Measurements from ENCODE around the gene SLK.

Gene SLK

DNA sequence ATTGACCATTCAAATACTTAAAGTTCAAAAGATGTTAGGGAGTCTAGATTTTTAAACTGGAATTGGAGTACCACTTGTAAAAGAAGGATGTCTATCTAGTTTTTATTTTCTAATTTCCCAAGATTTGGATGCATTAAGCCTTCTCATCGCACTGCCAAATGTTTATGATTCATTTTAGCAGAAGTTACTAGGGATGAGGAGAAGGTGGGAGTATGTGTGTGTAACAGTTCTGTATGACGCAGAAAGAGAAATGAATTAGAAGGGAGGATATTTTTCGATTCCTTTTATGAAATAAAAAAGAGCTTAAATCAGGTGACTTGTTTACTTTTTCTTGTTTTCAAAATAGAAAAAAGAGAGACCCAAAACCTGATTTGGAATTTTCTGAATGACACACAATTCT, 6.8 kb upstream of the SLK start:
- Histone ChIP-seq H3K9ac (no peak overlapping the region), H3K79me2 (no peaks in the 10 kb centered on the region), H3K27ac (no peak overlapping the region), H3K4me3 (ENCODE audit: low read depth, low read length) (no peak overlapping the region), H3K9me3 (ENCODE audit: control insufficient read depth, low read length) (no peaks in the 10 kb centered on the region), H3K4me1 (no peaks in the 10 kb centered on the region), H2AFZ (no peak overlapping the region), H3K36me3 (ENCODE audit: control insufficient read depth, insufficient read depth, low read length) (no peaks in the 10 kb centered on the region), H3K4me2 (ENCODE audit: low read length) (no peak overlapping the region), H3K27me3 (ENCODE audit: control insufficient read depth, insufficient read depth, low read length) (no peaks in the 10 kb centered on the region)
- TF ChIP-seq, protein P1, sequence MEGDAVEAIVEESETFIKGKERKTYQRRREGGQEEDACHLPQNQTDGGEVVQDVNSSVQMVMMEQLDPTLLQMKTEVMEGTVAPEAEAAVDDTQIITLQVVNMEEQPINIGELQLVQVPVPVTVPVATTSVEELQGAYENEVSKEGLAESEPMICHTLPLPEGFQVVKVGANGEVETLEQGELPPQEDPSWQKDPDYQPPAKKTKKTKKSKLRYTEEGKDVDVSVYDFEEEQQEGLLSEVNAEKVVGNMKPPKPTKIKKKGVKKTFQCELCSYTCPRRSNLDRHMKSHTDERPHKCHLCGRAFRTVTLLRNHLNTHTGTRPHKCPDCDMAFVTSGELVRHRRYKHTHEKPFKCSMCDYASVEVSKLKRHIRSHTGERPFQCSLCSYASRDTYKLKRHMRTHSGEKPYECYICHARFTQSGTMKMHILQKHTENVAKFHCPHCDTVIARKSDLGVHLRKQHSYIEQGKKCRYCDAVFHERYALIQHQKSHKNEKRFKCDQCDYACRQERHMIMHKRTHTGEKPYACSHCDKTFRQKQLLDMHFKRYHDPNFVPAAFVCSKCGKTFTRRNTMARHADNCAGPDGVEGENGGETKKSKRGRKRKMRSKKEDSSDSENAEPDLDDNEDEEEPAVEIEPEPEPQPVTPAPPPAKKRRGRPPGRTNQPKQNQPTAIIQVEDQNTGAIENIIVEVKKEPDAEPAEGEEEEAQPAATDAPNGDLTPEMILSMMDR (IDR thresholded peaks at IDR 0.05): no peak

DNA sequence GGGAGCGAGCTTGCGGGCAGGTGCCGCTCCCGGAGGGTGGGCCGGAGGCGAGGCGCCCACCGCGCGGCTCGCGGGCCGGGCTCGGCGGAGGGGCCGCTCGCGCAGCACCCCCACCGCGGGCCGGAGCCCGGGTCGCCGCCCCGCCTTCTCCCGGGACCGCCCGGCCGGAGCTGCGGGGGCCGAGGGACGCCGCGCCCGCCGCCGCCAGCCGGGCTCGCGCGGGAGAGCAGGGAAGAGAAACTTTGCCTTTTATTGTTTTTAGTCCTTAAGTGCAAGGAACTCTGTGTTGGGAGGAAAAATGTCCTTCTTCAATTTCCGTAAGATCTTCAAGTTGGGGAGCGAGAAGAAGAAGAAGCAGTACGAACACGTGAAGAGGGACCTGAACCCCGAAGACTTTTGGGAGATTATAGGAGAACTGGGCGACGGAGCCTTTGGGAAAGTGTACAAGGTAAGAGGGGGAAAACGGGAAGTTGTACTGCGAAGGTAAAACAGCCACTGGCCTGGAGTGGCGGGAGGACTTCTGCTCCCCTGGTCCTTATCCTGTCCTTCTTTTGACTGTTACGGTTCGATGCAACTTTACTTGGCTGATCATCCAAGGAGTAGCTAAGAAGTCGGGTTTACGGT, 620 bp downstream of the SLK start:
- Histone ChIP-seq H3K36me3 (ENCODE audit: control insufficient read depth, insufficient read depth, low read length) (no peaks in the 10 kb centered on the region), H3K79me2 (peaks cover 21% of the 10 kb centered on the region), H3K27me3 (ENCODE audit: control insufficient read depth, insufficient read depth, low read length) (no peaks in the 10 kb centered on the region), H3K9ac (peak overlapping the region; percentile 42), H3K4me3 (ENCODE audit: low read depth, low read length) (peak overlapping the region; percentile 100), H2AFZ (peak overlapping the region; percentile 87), H3K4me1 (peaks cover 14% of the 10 kb centered on the region), H3K27ac (peak overlapping the region; percentile 71), H3K9me3 (ENCODE audit: control insufficient read depth, low read length) (no peaks in the 10 kb centered on the region), H3K4me2 (ENCODE audit: low read length) (peak overlapping the region; percentile 66)
- TF ChIP-seq, protein P1 (IDR thresholded peaks at IDR 0.05): no peak

- TF ChIP-seq, protein P1 (IDR thresholded peaks at IDR 0.05): no peak
- no peaks in the 10 kb centered on the region for H3K9me3 ChIP-seq (ENCODE audit: control insufficient read depth, low read length)
- H3K36me3 ChIP-seq (ENCODE audit: control insufficient read depth, insufficient read depth, low read length): no peaks in the 10 kb centered on the region
- no peaks in the 10 kb centered on the region for H3K27me3 ChIP-seq (ENCODE audit: control insufficient read depth, insufficient read depth, low read length)
- H3K27ac ChIP-seq: no peak overlapping the region
- no peak overlapping the region for H2AFZ ChIP-seq
- H3K4me2 ChIP-seq (ENCODE audit: low read length): peak overlapping the region; percentile 66
- no peak overlapping the region for H3K9ac ChIP-seq
- H3K79me2 ChIP-seq: peaks cover 24% of the 10 kb centered on the region
- peak overlapping the region; percentile 87 for H3K4me3 ChIP-seq (ENCODE audit: low read depth, low read length)
- peaks cover 14% of the 10 kb centered on the region for H3K4me1 ChIP-seq
Measured at GRCh38 chr10:103968441-103969391, 1.8 kb downstream of the SLK start.

DNA sequence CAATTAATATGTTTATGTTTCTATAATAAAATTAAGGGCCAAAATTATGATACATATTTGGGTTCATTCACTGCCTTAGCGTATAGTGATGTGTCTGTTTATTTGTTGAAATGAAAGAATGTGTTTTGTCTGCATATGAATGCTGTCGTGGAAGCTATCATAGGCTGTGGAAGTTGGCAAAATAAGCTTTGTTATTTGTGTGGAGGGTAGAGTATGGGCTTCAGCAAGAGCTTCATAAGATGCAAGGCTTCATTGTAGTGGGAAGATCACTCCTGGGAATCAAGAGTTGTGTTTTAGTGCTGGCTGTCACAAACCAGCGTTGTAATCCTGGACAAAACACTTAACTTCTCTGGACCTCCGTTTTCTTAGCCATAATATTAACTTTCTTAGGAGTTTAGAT, 2.5 kb downstream of the SLK start:
- no peaks in the 10 kb centered on the region for H3K36me3 ChIP-seq (ENCODE audit: control insufficient read depth, insufficient read depth, low read length)
- no peak overlapping the region for H3K27ac ChIP-seq
- H3K79me2 ChIP-seq: peaks cover 27% of the 10 kb centered on the region
- H2AFZ ChIP-seq: no peak overlapping the region
- peaks cover 14% of the 10 kb centered on the region for H3K4me1 ChIP-seq
- no peaks in the 10 kb centered on the region for H3K27me3 ChIP-seq (ENCODE audit: control insufficient read depth, insufficient read depth, low read length)
- H3K4me2 ChIP-seq (ENCODE audit: low read length): peak overlapping the region; percentile 66
- no peaks in the 10 kb centered on the region for H3K9me3 ChIP-seq (ENCODE audit: control insufficient read depth, low read length)
- peak overlapping the region; percentile 51 for H3K4me3 ChIP-seq (ENCODE audit: low read depth, low read length)
- TF ChIP-seq, protein P1 (IDR thresholded peaks at IDR 0.05): no peak
- no peak overlapping the region for H3K9ac ChIP-seq

Data from parathyroid adenoma (tissue), 2 donors.